Forelimb muscle (tissue), 1 donor: Measurements from ENCODE around the gene ZBED5. TPM values are rescaled to one million over a fixed set of nuclear protein-coding genes. Genes with fewer than 3 reads are reported as not detected.

Source experiments
- DNase-seq: peaks from one replicate; pipeline ENCODE4 v3.0.0-alpha.2; 2013; ENCODE audit warnings: low read depth
- polyA plus RNA-seq: library from polyadenylated mRNA; unstranded; fragments of 120-200 nt; gene quantifications from one replicate; pipeline ENCODE4 v1.2.1, GENCODE V29; 2013; ENCODE audit not compliant: insufficient read length

Gene ZBED5
- polyA plus RNA-seq, 1 donor, result 74.9 TPM

DNA sequence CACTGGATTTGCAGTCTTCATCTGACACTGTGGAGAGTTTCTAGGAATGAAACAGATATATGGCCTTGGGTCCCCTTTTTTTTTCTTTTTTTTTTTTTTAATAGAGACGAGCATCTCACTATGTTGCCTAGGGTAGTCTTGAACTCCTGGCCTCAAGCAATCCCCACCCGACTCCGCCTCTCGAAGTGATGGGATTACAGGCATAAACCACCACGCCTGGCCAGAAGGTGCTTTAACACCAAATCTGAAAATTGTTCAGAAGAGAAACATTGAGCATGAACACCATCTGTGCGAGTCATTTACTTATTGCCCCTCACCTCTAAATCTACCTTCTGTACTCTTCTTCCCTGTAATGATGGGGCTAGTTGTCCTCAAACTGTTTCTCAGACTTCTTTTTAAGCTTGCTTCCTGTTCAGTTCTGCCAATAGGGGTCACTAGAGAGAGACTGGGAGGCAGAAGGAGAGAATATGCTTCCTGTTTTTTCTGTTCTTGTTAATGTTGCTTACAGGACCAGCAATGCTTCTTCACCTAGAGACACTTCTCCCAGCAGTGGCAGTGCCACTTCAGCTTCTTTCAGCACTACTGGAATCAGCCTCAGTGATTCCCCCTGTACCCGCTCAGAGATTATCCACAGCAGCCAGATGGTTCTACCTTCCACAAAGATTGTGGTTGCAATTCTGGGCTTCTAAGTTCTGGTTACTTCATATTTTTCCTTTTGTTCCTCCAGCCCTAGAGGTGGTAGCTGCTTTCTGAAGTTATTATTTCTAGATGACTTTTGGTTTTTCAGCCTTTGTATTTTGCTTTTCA, 20.8 kb upstream of the ZBED5 start:
- no peak for DNase-seq

DNA sequence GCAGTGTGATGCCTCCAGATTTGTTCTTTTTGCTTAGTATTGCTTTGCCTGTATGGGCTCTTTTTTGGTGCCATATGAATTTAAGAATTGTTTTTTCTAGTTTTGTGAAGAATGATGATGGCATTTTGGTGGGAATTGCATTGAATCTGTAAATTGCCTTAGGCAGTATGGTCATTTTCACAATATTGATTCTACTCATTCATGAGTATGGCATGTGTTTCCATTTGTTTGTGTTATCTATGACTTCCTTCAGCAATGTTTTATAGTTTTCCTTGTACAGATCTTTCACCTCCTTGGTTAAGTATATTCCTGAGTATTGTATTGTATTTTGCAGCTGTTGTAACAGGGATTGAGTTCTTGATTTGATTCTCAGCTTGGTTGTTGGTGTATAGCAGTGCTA, 18.3 kb upstream of the ZBED5 start:
- no peak for DNase-seq

DNA sequence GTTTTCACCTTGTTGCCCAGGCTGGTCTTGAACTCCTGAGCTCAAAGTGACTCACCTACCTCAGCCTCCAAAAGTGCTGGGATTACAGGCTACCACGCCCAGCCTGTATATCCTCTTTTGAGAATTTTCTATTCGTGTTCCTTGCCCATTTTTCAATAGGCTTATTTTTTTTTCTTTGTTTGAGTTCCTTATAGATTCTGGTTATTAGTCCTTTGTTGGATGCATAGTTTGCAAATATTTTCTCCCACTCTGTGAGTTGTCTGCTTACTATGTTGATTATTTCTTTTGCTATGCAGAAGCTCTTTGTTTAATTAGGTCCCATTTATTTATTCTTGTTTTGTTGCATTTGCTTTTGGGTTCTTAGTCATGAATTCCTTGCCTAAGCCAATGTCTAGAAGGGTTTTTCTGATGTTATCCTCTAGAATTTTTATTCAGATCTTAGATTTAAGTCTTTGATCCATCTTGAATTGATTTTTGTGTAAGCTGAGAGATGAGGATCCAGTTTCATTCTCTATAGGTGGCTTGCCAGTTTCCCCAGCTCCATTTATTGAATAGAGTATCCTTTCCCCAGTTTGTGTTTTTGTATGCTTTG, 17.7 kb upstream of the ZBED5 start:
- DNase-seq, result no peak

DNA sequence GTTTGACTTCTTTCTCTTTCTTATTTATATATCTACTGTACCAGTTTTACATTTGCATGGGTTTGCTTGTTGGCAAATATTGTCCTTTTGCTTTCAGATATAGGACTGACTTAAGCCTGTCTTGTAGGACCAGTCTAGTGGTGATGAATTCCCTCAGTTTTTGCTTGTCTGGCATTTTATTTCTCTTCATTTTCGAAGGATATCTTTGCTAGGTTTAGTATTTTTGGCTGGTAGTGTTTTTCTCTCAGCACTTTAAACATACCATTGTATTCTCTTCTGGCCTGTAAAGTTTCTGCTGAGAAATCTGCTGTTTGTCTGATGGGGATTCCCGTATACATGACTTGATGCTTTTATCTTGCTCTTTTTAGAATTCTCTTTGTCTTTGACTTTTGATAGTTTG, 14.2 kb upstream of the ZBED5 start:
- DNase-seq, result no peak

DNA sequence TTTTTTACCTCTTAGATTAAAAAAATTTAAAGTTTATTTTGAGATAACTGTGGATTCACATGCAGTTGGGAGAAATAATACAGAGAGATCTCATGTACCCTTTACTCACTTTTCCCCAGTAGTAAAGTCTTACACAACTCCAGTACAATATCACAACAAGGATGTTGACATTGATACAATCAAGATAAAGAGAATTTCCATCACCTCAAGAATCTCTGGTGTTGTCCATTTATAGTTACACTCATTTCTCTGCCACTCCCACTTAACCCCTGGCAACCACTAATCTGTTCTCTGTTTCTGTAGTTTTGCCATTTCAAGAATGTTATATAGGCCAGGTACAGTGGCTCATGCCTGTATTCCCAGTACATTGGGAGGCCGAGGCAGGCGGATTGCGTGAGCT, 10.5 kb upstream of the ZBED5 start:
- no peak for DNase-seq

DNA sequence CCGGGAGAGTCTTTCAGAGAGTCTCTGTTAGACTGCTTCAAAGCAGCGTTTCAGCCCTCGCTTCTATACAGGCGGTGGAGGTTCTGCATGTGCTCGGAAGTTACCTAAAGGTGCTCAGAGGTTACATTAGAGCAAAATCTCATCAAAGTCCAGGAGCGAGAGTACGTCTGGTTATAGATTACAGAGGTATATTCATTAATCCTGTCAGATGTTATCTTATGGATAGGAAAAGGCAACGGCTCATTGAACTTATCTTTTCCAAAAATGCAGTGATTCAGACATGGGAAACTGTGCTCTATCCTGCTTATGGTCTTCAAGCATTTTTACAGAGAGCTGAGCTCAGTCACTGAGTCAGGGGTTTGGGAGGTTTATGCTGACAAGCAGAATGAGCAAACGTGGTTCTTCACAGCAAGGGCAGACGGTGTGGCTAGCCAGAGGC, 9.1 kb upstream of the ZBED5 start:
- DNase-seq, result no peak

DNA sequence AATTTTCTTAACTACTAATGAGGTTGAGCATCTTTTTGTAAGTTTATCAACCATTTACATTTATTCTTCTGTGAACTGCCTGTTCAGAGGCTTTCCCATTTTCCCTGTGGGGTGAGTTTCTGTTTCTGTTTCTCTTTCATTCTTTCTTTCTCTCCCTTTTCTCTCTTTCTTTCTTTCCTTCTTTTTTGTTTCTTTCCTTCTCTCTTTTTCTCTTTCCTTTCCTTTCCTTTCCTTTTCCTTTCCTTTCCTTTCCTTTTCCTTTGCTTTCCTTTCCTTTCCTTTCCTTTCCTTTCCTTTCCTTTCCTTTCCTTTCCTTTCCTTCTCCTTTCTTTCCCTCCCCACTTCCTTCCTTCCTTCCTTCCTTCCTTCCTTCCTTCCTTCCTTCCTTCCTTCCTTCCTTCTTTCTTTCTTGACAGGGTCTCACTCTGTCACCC, 8.0 kb upstream of the ZBED5 start:
- DNase-seq, result no peak

DNA sequence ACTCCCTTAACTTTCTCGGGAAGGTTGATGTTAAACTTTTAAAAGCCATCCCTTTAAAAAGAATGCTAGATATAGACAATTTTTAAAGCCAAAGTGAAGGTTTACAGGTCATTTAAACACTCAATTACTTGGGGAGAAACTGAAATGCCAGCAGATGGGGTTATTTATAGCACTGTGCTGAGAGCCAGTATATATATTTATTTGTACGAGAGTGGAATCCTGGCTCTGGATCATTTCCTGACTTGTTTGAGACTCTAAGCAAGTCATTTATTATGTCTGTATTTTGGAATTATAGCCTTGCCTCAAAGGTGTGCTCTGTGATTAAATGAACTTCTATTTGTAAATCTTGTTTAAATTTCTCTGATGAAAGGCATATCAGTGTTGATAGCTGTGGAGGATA, 6.8 kb upstream of the ZBED5 start:
- no peak for DNase-seq

DNA sequence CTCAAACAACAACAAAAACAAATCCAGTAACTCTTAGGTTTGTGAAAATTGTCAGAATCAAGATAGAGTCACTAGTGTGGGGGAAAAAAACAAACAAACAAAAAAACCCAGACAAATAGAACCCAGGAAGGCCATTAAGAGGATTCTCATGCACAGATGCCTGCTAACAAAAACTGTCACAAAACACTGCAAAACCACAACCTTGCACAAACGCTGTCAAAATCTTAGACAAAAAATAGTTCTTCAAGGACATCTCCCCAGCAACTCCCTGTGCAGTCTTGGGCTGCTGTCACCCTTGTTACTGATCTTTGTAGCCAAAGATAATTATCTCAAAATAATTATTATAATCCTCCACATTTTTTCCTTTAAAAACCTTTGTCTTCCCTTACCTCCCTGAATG, 4.6 kb upstream of the ZBED5 start:
- no peak for DNase-seq

DNA sequence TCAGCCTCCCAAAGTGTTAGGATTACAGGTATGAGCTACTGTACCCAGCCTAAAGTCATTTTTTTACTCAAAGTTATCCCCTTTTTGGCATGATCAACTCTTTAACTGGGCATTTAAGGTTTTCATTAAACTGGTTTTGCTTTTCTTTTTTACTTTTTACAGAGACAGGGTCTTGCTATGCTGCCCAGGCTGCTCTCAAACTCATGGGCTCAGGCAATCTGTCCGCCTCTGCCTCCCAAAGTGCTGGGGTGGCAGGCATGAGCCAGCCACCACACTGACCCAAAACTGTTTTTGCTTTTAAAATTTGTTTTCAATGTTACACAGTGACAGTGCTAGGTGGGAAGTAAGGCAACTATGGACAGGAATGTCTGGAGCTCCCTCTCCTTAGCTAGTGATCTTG, 3.9 kb upstream of the ZBED5 start:
- no peak for DNase-seq

DNA sequence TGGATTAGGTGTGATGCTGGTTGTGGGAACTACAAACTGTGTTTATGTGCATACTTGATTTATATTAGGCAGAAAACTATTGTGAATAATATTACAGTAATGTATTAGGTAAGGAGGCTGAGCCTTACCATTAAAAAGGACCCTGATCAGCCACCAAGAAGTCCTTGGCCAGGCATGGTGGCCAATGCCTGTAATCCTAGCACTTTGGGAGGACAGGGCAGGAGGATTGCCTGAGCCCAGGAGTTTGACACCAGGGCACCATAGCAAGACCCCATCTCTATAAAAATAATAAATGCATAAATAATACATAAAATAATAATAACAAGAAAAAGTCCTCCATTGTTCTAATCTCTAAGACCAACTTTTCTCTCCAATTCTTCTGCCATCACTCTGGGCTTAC, 3.2 kb upstream of the ZBED5 start:
- no peak for DNase-seq

DNA sequence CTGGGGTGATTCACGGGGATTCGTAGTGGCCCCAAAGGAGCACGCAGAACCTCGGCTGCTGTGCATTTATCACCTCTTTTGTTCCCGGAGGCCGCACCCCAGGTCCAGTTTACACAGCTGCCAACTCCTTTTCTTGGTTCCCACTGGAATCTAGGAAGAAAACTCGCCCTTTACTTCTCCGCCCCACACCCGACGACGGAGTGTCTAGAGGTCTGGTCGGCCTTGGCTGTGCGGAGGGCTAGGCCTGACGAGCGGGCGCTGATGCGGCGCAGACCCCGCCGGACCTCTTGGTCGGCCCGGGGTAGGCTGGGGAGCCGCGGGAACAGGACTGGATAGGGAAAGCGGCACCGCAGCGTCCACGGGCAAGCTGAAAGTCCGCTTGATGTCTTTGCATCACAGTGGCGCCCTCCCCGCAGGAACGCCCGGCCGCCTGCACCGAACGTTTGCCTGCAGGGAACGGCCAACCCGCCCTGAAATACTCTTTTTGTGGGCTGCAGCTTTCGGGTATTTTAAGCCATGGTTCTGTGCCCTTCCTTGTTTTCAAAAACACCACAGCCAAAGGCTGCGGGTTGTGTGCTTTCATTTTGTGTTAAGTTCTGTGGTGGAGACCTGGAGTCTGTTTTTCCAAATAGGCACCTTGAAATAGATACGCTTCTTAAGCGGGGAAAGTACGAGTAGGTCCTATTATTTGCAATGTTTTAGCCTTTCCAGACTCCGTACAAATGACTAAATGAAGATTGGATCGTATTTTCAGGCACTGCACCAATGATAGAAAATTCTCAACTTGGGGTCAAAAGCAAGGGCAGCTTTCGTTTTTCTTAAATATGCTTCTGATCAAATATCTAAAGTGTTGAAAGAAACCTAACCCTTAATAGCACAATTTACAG, 829 bp upstream of the ZBED5 start:
- DNase-seq, result no peak

DNA sequence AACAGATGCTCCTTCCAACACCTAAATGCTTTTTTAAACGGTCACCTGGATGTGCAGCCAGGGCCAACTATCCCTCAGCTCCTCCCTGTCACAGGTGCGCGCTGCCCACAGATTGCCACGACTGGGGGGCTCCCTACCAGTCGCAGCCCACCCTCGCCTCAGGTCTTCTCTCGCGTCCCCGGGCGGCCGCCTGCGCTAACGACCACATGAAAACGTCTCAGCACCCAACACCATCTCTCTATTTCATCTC, 469 bp downstream of the ZBED5 start:
- no peak for DNase-seq

DNA sequence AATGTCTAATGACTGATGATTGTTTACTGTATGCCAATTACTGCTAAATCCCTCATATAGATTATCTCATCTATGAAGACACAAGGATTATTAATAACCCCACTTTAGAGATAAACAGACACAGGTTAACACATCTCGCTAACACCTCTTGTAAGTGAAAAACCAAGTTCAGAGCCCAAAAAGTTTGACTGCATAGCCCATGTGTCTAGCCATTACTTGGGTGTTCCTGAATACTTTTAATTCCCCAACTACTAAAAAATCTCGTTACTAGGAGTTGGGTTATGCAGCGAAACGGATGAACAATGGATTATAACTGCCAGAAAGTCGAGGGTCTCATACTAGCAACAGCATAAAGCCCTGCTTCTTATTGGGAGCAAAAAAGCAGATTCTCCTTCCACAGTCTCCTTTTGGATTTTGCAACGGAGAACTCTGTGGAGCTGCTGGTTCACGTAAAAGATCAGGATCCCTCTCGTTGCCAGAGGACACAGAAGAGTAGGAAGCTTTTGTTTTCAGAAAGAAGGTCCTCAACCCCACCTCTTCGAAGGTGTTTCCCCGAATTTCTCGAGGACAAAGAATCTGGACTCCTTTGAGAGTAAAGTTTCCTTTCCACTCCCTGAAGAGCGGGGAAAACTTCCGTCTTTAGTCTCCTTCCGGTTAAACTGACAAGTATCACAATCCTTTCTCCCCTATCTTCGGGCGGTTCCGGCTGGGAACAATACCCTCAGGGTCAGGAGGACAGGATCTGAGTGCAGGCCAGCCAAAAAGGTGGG, 979 bp downstream of the ZBED5 start:
- DNase-seq, result no peak

DNA sequence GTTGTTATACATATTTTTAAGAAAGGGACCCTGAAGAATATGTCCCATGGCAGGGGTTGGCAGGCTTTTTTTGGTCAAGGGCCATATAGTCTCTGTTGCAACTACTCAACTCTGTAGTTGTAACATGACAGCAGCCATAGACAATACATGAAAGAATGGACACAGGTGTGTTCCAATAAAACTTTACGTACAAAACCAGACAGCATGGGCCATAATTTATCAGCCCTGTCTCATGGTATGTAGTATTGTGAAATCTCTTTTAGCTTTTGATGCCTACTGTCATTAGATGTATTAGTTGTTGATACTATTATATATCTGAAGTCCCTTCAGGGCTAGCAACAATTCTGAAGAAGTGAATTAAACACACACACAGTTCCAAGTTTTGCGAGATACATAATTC, 2.6 kb downstream of the ZBED5 start:
- DNase-seq, result no peak

DNA sequence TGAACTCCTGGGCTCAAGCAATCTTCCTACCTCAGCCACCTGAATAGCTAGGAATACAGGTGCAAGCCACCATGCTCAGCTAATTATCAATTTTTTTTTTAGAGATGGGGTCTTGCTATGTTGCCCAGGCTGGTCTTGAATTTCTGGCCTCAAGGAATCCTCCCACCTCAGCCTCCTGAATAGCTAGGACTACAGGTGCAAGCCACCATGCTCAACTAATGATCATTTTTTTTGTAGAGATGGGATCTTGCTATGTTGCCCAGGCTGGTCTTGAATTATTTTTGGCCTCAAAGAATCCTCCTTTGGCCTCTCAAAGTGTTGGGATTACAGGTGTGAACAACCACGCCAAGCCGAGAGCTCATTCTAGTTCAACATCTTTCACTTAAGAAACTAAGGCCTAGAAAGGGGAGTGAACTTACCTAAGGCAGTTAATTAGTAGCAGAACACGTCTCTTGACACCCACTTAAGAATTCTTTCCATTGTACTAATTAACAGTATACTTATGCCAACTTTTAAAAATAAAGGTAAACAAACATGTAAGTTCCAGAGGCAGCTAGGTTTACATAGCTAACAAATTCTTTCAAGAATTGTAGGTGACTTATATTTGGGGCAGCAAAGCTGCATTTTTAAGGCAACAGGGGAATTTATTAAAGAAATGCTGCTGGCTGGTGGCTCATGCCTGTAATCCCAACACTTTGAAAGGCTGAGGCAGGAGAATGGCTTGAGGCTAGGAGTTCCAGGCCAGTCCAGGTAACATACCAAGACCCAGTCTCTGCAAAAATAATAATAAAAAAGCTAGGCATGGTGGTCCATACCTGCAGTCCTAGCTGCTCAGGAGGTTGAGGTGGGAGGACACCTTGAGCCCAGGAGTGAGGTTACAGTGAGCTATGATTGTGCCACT, 9.6 kb downstream of the ZBED5 start:
- no peak for DNase-seq

DNA sequence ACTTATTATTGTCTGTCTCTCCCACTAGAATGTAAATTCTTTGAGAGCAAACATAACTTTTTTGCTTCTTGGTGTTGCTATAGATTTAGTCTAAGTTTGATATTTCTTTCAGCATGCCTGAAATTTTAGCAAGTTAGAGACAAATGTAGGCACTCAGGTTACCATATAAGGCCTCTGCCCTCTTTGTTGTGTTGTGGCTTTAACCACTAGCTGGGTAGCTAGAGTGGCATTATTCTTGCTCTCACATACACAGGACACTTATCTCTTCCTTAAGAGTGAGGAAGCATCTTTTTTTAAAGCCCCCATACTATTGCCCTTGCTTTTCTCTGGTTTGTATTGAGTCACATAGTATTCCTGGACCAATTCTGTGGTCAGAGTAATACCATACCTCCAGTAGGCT, 11.2 kb downstream of the ZBED5 start:
- no peak for DNase-seq

DNA sequence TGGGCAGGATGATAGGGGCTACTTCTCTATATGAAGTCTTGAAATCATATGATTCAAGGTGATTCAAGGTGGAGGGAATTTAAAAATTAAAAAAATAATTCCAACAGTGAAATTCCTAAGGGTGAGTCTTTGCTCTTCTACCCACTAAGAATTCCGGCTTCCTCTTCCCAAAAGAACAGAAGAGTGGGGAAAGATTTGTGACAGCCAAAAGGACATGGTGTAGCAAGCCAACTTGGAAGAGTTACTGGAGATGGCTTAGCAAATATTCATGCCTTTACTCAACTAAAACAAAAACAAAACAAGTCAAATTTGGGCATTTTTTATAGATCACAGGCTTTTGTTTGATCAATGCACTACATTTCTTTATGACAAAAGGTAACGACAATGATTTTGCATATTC, 12.3 kb downstream of the ZBED5 start:
- no peak for DNase-seq

DNA sequence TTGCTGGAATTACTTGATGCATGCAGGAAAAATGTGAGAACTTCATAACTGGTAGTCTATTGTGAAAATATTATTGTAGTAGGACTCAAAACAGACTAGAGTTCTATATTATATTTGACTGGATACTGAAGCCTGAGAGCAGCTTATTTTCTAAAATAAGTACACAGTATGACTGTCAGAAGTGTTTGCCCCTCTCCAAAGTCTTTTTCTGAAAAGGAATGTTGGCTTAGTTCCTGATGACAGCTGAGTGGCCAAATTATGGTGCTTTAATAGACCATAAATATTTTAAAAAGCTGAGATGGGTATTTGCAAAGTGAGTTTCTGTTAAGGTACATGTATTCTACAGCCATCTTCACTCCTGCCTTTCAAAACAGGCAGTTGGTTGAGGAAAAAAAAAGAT, 13.1 kb downstream of the ZBED5 start:
- no peak for DNase-seq

DNA sequence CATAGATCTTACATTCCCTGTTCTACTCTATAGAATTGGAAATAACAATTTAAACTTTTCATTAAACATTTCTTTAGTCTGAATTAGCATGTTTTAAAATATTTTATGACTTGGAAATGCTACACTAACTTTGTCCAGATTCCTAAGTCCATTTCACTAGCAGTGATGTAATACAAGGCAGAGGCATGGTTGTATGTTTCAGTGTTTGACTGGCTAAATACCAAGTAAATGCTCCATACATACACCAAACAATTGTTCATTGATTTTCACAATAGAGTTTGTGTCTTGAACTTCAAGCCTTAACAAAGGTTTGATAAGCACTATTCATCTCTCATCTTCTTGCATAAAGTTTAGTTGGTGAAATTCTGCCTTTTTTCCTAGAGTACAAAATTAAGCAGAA, 13.5 kb downstream of the ZBED5 start:
- no peak for DNase-seq

DNA sequence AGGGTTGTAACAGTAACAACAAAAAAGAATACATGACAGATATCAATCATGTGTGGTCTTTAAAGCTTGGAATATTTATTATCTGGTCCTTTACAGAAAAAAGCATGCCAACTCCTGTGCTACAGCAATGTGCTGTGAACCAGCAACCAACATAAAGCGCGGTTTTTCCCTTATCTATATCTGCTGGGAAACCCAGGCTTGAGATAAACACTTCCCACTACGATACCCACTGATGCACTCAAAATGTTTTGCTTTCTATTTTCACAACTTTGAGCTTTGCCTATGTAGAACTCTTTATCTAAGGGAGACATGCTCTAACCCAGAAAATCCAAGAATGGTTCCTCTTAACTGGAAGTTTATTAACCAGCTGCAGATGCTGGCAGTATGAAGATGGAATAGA, 19.0 kb downstream of the ZBED5 start:
- no peak for DNase-seq
